Natural killer cell (primary cell): ENCODE results near the gene GPATCH2L. TPM values are rescaled to one million over a fixed set of nuclear protein-coding genes. Genes with fewer than 3 reads are reported as not detected.

Source experiments
- ATAC-seq, 3 donors: fragments of 150-1000 bp in 2 of 3; fragments of 200-7000 bp in 1 of 3; cut with Tn5 transposase; 1 replicate in 1 of 3; 2 replicates in 2 of 3; pipeline ENCODE4 v1.10.0; 2021; ENCODE audit warnings: mild to moderate bottlenecking in 2 of 3, moderate library complexity in 2 of 3
- DNase-seq, 2 donors: peaks; one replicate each; pipeline versions ENCODE4 v3.0.0 to v3.0.0-alpha.2; 2013 to 2021; ENCODE audit warnings: mixed read lengths in 1 of 2
- H3K27ac ChIP-seq: one replicate; pipeline ENCODE4 v1.5.1; 2013; ENCODE audit warnings: mild to moderate bottlenecking, low read length
- H3K27me3 ChIP-seq: one replicate; pipeline ENCODE4 v1.6.1; 2013; ENCODE audit warnings: low read length; ENCODE audit not compliant: control insufficient read depth, insufficient read depth
- H3K36me3 ChIP-seq: one replicate; pipeline ENCODE4 v1.6.1; 2013; ENCODE audit warnings: low read length; ENCODE audit not compliant: control insufficient read depth, insufficient read depth
- H3K4me1 ChIP-seq: one replicate; pipeline ENCODE4 v1.6.1; 2013; ENCODE audit warnings: low read length; ENCODE audit not compliant: control insufficient read depth, insufficient read depth
- H3K4me3 ChIP-seq: one replicate; pipeline ENCODE4 v1.5.1; 2013; ENCODE audit warnings: low read length
- H3K9me3 ChIP-seq: one replicate; pipeline ENCODE4 v1.6.1; 2013; ENCODE audit warnings: low read length; ENCODE audit not compliant: control insufficient read depth, insufficient read depth
- H3K27ac Mint-ChIP-seq, 2 donors: one replicate each; pipeline ENCODE4 v1.8.0; 2022; ENCODE audit warnings: mild to moderate bottlenecking in 2 of 2, mixed read lengths in 2 of 2, moderate library complexity in 1 of 2
- H3K27me3 Mint-ChIP-seq, 2 donors: one replicate each; pipeline ENCODE4 v1.8.0; 2022; ENCODE audit warnings: low read depth in 2 of 2, mixed read lengths in 2 of 2
- H3K36me3 Mint-ChIP-seq: one replicate; pipeline ENCODE4 v1.8.0; 2022; ENCODE audit warnings: mixed read lengths
- H3K4me1 Mint-ChIP-seq, 2 donors: one replicate each; pipeline ENCODE4 v1.8.0; 2022; ENCODE audit warnings: mixed read lengths in 2 of 2
- H3K4me3 Mint-ChIP-seq: one replicate; pipeline ENCODE4 v1.8.0; 2022; ENCODE audit warnings: mild to moderate bottlenecking, moderate library complexity, mixed read lengths
- H3K9me3 Mint-ChIP-seq, 2 donors: one replicate each; pipeline ENCODE4 v1.8.0; 2022; ENCODE audit warnings: mixed read lengths in 2 of 2
- WGBS: methylation state at CpG from one replicate; pipeline ENCODE4 v1.1.7; 2013; ENCODE audit warnings: missing lambda C conversion rate; ENCODE audit not compliant: insufficient coverage; 5-methylcytosine and 5-hydroxymethylcytosine counted together
- intact Hi-C: fragments of 100-400 bp; cut with micrococcal nuclease; formaldehyde crosslinking; loops from one replicate; pipeline ENCODE4 v1.14.2; 2022
- total RNA-seq, 4 donors: library from RNA; stranded (reverse); fragments of 120-200 nt in 1 of 4; gene quantifications; one replicate each; pipeline versions ENCODE4 v1.2.3 to v1.2.4, GENCODE V29; 2013 to 2022
- TF ChIP-seq, protein P1 (sequence below): fragments of 200-600 bp; IDR thresholded peaks from one replicate; pipeline ENCODE4 v1.8.0; 2022; ENCODE audit warnings: antibody characterized with exemption

The GPATCH2L gene
- total RNA-seq, 3 donors from 2014 or later (not counting 1 experiment from before 2014, with no cell fraction given): 69.1 to 111 (median 90.4) TPM

DNA sequence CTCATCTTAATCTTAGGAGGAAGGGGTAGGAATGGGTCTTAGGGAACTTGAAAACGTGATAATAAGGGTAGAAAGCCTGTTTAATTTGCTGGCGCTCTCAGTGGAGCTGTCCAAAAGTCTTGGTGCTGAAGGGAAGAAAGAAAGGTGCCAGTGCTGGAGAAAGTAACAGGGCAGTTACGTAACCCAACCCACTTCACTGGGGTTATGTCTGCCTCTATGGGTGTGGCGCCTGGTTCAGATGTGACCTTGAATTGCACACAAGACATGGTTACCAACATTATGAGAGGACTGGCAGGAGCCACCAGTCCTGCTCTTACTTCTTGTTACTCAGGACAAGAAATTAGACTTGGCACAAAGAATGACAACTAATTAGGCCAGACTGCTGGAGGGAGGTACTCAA is 18.6 kb upstream of the GPATCH2L start:
- Mint-ChIP-seq H3K4me1 (no peaks in the 10 kb centered on the region), H3K27ac (no peak overlapping the region), H3K36me3 (no peaks in the 10 kb centered on the region), H3K9me3 (no peaks in the 10 kb centered on the region), H3K27me3 (peaks cover 63 to 76% of the 10 kb centered on the region in 2 donors), H3K4me3 (no peak overlapping the region)
- TF ChIP-seq, protein P1, sequence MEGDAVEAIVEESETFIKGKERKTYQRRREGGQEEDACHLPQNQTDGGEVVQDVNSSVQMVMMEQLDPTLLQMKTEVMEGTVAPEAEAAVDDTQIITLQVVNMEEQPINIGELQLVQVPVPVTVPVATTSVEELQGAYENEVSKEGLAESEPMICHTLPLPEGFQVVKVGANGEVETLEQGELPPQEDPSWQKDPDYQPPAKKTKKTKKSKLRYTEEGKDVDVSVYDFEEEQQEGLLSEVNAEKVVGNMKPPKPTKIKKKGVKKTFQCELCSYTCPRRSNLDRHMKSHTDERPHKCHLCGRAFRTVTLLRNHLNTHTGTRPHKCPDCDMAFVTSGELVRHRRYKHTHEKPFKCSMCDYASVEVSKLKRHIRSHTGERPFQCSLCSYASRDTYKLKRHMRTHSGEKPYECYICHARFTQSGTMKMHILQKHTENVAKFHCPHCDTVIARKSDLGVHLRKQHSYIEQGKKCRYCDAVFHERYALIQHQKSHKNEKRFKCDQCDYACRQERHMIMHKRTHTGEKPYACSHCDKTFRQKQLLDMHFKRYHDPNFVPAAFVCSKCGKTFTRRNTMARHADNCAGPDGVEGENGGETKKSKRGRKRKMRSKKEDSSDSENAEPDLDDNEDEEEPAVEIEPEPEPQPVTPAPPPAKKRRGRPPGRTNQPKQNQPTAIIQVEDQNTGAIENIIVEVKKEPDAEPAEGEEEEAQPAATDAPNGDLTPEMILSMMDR: no peak
- no peak for ATAC-seq
- no peaks in the 10 kb centered on the region for H3K4me1 ChIP-seq
- no peak overlapping the region for H3K4me3 ChIP-seq
- WGBS: 36% methylated on average over 4 of the region's 4 CpGs
- H3K27me3 ChIP-seq: peaks cover 6% of the 10 kb centered on the region
- H3K27ac ChIP-seq: no peak overlapping the region
- intact Hi-C loops: no loop called here
- no peaks in the 10 kb centered on the region for H3K9me3 ChIP-seq
- peak in 1 of 2 donors; percentile 11 for DNase-seq
- H3K36me3 ChIP-seq: no peaks in the 10 kb centered on the region

DNA sequence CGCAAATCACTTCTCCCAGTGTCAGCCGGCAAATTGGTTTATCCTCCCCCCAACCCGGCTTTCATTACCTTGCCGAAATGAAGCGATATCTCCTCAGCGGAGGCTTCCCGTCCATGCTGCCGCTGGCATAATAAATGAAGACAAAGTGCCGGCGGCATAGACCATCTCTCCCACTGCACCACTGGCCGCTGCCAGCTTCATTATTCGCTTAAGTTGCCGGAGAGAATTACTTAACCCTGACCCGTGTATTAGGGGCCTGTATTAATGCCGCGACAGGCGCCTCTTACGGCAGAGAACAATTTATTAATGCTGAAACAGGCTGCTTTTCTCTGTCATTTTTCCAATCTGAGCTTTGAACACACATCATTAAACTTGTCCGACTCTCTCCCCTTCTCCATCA is 17.5 kb upstream of the GPATCH2L start:
- no peak overlapping the region for H3K27ac ChIP-seq
- H3K27me3 ChIP-seq: peaks cover 11% of the 10 kb centered on the region
- WGBS: 92% methylated on average over 19 of the region's 19 CpGs
- Mint-ChIP-seq H3K4me1 (no peaks in the 10 kb centered on the region), H3K36me3 (no peaks in the 10 kb centered on the region), H3K4me3 (no peak overlapping the region), H3K27me3 (peaks cover 63 to 73% of the 10 kb centered on the region in 2 donors), H3K9me3 (no peaks in the 10 kb centered on the region), H3K27ac (no peak overlapping the region)
- no peaks in the 10 kb centered on the region for H3K9me3 ChIP-seq
- DNase-seq (no peak), ATAC-seq (no peak)
- H3K4me3 ChIP-seq: no peak overlapping the region
- TF ChIP-seq, protein P1: no peak
- H3K36me3 ChIP-seq: no peaks in the 10 kb centered on the region
- intact Hi-C loops: no loop called here
- H3K4me1 ChIP-seq: no peaks in the 10 kb centered on the region

DNA sequence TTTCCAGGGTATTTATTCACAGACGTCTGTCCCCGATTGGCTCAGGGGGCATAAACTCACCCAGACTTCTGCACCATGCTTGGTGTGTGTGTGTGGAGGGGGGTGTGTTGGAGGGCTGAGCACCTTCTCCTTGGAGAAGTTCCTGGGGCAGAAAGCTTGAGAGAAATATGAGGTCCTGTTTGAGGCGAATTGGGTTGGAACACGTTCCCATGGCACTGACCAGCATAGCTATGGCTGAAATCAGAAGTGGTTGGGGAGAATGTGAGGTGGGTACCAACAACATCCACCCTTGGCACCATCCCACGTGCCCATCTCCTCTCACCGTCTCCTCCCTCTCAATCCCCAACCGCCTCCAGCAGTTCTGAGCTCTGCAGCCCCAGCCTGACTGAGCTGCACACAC is 16.0 kb upstream of the GPATCH2L start:
- no peak overlapping the region for H3K27ac ChIP-seq
- WGBS: 68% methylated on average over 7 of the region's 7 CpGs
- Mint-ChIP-seq H3K9me3 (no peaks in the 10 kb centered on the region), H3K27me3 (peaks cover 65 to 77% of the 10 kb centered on the region in 2 donors), H3K27ac (no peak overlapping the region), H3K4me1 (no peaks in the 10 kb centered on the region), H3K36me3 (no peaks in the 10 kb centered on the region), H3K4me3 (no peak overlapping the region)
- H3K36me3 ChIP-seq: no peaks in the 10 kb centered on the region
- ATAC-seq: no peak
- H3K27me3 ChIP-seq: peaks cover 22% of the 10 kb centered on the region
- intact Hi-C loops: no loop called here
- no peak overlapping the region for H3K4me3 ChIP-seq
- H3K4me1 ChIP-seq: no peaks in the 10 kb centered on the region
- DNase-seq: no peak
- TF ChIP-seq, protein P1: no peak
- H3K9me3 ChIP-seq: no peaks in the 10 kb centered on the region

DNA sequence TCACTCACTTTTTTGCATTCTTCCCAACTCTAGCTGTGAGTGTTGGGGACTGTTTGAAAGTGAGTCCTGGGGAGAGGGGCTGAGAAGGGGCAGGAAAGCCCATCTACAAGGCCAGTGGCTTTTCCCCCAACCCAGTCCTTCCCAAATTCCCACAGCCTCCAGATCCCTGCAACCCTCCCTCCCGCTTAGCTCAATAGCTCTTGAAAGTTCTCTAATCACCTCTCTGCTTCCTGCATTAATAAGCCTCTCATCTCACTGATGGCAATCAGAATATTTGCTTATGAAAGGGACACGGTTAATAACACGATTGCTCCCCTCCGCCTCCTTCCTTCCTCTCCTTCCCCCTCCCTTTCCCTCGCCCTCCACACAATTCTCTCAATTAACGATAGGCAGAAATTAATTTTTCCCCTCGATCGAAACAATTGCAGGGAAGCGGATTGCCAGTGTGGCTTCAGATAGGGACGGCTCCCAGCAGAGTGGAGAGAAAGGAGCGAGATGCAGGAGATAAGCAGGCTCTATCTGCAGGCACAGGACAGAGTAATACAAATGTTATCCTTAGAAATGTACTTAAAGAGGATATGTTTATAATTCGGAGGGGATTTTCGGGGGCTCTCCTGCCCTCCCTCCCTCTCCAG is 15.1 kb upstream of the GPATCH2L start:
- H3K4me1 ChIP-seq: no peaks in the 10 kb centered on the region

More for the DNA sequence above, 15.1 kb upstream of the GPATCH2L start:
- Histone ChIP-seq H3K36me3 (no peaks in the 10 kb centered on the region), H3K27ac (no peak overlapping the region), H3K9me3 (no peaks in the 10 kb centered on the region), H3K27me3 (peaks cover 22% of the 10 kb centered on the region), H3K4me3 (no peak overlapping the region)
- Mint-ChIP-seq H3K9me3 (peaks cover 0 to 2% of the 10 kb centered on the region in 2 donors), H3K4me3 (no peak overlapping the region), H3K36me3 (peaks cover 4% of the 10 kb centered on the region), H3K27ac (no peak overlapping the region), H3K4me1 (no peaks in the 10 kb centered on the region), H3K27me3 (peaks cover 64 to 78% of the 10 kb centered on the region in 2 donors)
- intact Hi-C loops: no loop called here
- DNase-seq (no peak), ATAC-seq (no peak)
- 35% methylated on average over 13 of the region's 13 CpGs for WGBS
- TF ChIP-seq, protein P1: no peak
